NK-92 treated with Interleukin-12 subunit alpha and Interleukin-12 subunit beta, amount 100 ng/mL, for 24 hours (cell line): ENCODE results near the gene BRINP1.

Experiments used
- DNase-seq: peaks from one replicate; lab custom pipeline; 2025; lab: John Stamatoyannopoulos, UW

The BRINP1 gene

GRCh38 chr9:119121899-119122298 is 247.3 kb downstream of the BRINP1 start:
- DNase-seq: no peak

- DNase-seq: no peak
Measured at GRCh38 chr9:119117409-119117808, 251.8 kb downstream of the BRINP1 start.
